Liver (tissue), 9 donors: ENCODE results near the gene SWAP70. TPM values are rescaled to one million over a fixed set of nuclear protein-coding genes. Genes with fewer than 3 reads are reported as not detected.

Experiments used
- DNase-seq: peaks from one replicate; pipeline ENCODE4 v3.0.0-alpha.2; 2017; ENCODE audit warnings: low spot score
- H3K27ac ChIP-seq, 2 donors: one replicate each; pipeline ENCODE4 v1.7.0; 2013; ENCODE audit warnings: inconsistent platforms in 2 of 2, low read length in 2 of 2, control low read depth in 1 of 2, low read depth in 1 of 2, mild to moderate bottlenecking in 1 of 2
- H3K27me3 ChIP-seq, 4 donors: one replicate each; pipeline versions ENCODE4 v1.6.1 to v1.7.0; 2013; ENCODE audit warnings: low read length in 3 of 4, inconsistent platforms in 1 of 4, mild to moderate bottlenecking in 1 of 4, moderate library complexity in 1 of 4; ENCODE audit not compliant: control insufficient read depth in 4 of 4, insufficient read depth in 4 of 4
- H3K36me3 ChIP-seq, 4 donors: one replicate each; pipeline versions ENCODE4 v1.6.1 to v1.7.0; 2013; ENCODE audit warnings: low read length in 3 of 4, mild to moderate bottlenecking in 3 of 4, low read depth in 1 of 4, moderate library complexity in 1 of 4; ENCODE audit not compliant: control insufficient read depth in 4 of 4, insufficient read depth in 3 of 4
- H3K4me1 ChIP-seq, 4 donors: one replicate each; pipeline versions ENCODE4 v1.6.1 to v1.7.0; 2013; ENCODE audit warnings: low read length in 3 of 4, mild to moderate bottlenecking in 3 of 4, moderate library complexity in 1 of 4; ENCODE audit not compliant: control insufficient read depth in 4 of 4, insufficient read depth in 4 of 4
- H3K4me3 ChIP-seq, 3 donors: one replicate each; pipeline versions ENCODE4 v1.6.1 to v1.7.0; 2013; ENCODE audit warnings: low read length in 3 of 3, control low read depth in 1 of 3, low read depth in 1 of 3, mild to moderate bottlenecking in 1 of 3
- H3K9ac ChIP-seq, 2 donors: one replicate each; pipeline ENCODE4 v1.7.0; 2013; ENCODE audit warnings: low read length in 2 of 2, mild to moderate bottlenecking in 2 of 2, moderate library complexity in 2 of 2, control low read depth in 1 of 2, low read depth in 1 of 2
- H3K9me3 ChIP-seq, 4 donors: one replicate each; pipeline versions ENCODE4 v1.6.1 to v1.7.0; 2013; ENCODE audit warnings: low read length in 3 of 4; ENCODE audit not compliant: control insufficient read depth in 4 of 4
- ATF3 ChIP-seq: IDR thresholded peaks from 2 replicates; pipeline ENCODE4 v1.6.1; 2016; ENCODE audit warnings: antibody characterized with exemption
- EGR1 ChIP-seq, 2 donors: IDR thresholded peaks; 2 replicates each; pipeline ENCODE4 v1.6.1; 2016 to 2018; ENCODE audit warnings: antibody characterized with exemption in 2 of 2, low read depth in 2 of 2
- FOXA1 ChIP-seq: IDR thresholded peaks from 2 replicates; pipeline ENCODE4 v1.6.1; 2016; ENCODE audit warnings: antibody characterized with exemption
- FOXA2 ChIP-seq: IDR thresholded peaks from 2 replicates; pipeline ENCODE4 v1.6.1; 2016; ENCODE audit warnings: antibody characterized with exemption
- GABPA ChIP-seq, 2 donors: IDR thresholded peaks in 1 of 2; conservative IDR thresholded peaks in 1 of 2; 2 replicates each; pipeline ENCODE4 v1.6.1; 2016; ENCODE audit warnings: antibody characterized with exemption in 2 of 2, mild to moderate bottlenecking in 1 of 2, moderate library complexity in 1 of 2
- HNF4A ChIP-seq, 2 donors: conservative IDR thresholded peaks; 2 replicates each; pipeline ENCODE4 v1.6.1; 2016; ENCODE audit warnings: antibody characterized with exemption in 2 of 2, mild to moderate bottlenecking in 2 of 2
- HNF4G ChIP-seq: IDR thresholded peaks from 2 replicates; pipeline ENCODE4 v1.6.1; 2016; ENCODE audit warnings: antibody characterized with exemption
- JUND ChIP-seq, 2 donors: IDR thresholded peaks; 2 replicates each; pipeline ENCODE4 v1.6.1; 2016; ENCODE audit warnings: antibody characterized with exemption in 2 of 2
- NR2F2 ChIP-seq: IDR thresholded peaks from 2 replicates; pipeline ENCODE4 v1.6.1; 2016; ENCODE audit warnings: antibody characterized with exemption
- RAD21 ChIP-seq, 2 donors: IDR thresholded peaks; 2 replicates each; pipeline ENCODE4 v1.6.1; 2016; ENCODE audit warnings: antibody characterized with exemption in 2 of 2, mild to moderate bottlenecking in 2 of 2
- RXRA ChIP-seq, 2 donors: IDR thresholded peaks; 2 replicates each; pipeline ENCODE4 v1.6.1; 2017 to 2018; ENCODE audit warnings: antibody characterized with exemption in 2 of 2, mild to moderate bottlenecking in 1 of 2
- SP1 ChIP-seq: IDR thresholded peaks from 2 replicates; pipeline ENCODE4 v1.6.1; 2018; ENCODE audit warnings: antibody characterized with exemption, mild to moderate bottlenecking
- TAF1 ChIP-seq: conservative IDR thresholded peaks from 2 replicates; pipeline ENCODE4 v1.6.1; 2016; ENCODE audit warnings: antibody characterized with exemption, mild to moderate bottlenecking
- YY1 ChIP-seq: IDR thresholded peaks from 2 replicates; pipeline ENCODE4 v1.6.1; 2016; ENCODE audit warnings: antibody characterized with exemption, mild to moderate bottlenecking
- ZBTB33 ChIP-seq: IDR thresholded peaks from 2 replicates; pipeline ENCODE4 v1.6.1; 2016; ENCODE audit warnings: antibody characterized with exemption
- WGBS: extraction: QIAGEN DNeasy Blood & Tissue Kit; methylation state at CpG from one replicate; pipeline ENCODE4 v1.1.7; 2013; 5-methylcytosine and 5-hydroxymethylcytosine counted together
- polyA plus RNA-seq, 2 donors: library from polyadenylated mRNA; stranded (reverse) in 1 of 2; unstranded in 1 of 2; fragments of 200-250 nt in 1 of 2; fragments of >200 nt in 1 of 2; fragmentation: Nextera tagmentation in 1 of 2; extraction: Ambion mirVana in 1 of 2; gene quantifications; one replicate each; pipeline versions ENCODE4 v1.2.1 to v1.2.3, GENCODE V29; 2013 to 2015
- total RNA-seq, 2 donors: library from RNA; depleted of rRNA; stranded (reverse); fragments of >200 nt; gene quantifications; one replicate each; pipeline ENCODE4 v1.2.3, GENCODE V29; 2014
- TF ChIP-seq, protein P1 (sequence below): fragments of 150-350 bp; IDR thresholded peaks from 2 replicates; pipeline ENCODE4 v1.5.1; 2017; ENCODE audit warnings: improper control_type of control experiment, low read depth, low read length; ENCODE audit not compliant: missing input control
- TF ChIP-seq, protein P2 (sequence below): IDR thresholded peaks from 2 replicates; pipeline ENCODE4 v1.6.1; 2016; ENCODE audit warnings: antibody characterized with exemption
- TF ChIP-seq, protein P3 (sequence below): IDR thresholded peaks from 2 replicates; pipeline ENCODE4 v1.6.1; 2016; ENCODE audit warnings: antibody characterized with exemption, mild to moderate bottlenecking
- donor health status: healthy.
- donor health status: healthy.
- donor health status: healthy.
- donor health status: healthy.
- donor health status: healthy.

Gene SWAP70
- total and polyA plus RNA-seq, 4 donors = 4.0 to 8.4 (median 5.8) TPM

- Histone ChIP-seq H3K36me3 (peaks cover 0 to 24% (median 20%) of the 10 kb centered on the region in 4 donors), H3K27me3 (no peaks in the 10 kb centered on the region), H3K27ac (no peak overlapping the region), H3K4me1 (peaks cover 0 to 8% (median 2%) of the 10 kb centered on the region in 4 donors), H3K9ac (no peak overlapping the region), H3K9me3 (no peaks in the 10 kb centered on the region), H3K4me3 (no peak overlapping the region)
- WGBS = 80% methylated on average over 2 of the region's 2 CpGs
- DNase-seq = no peak
- TF ChIP-seq NR2F2 = no peak
- no peak for TF ChIP-seq GABPA (IDR thresholded peaks at IDR 0.05 in 1 of 2, conservative IDR thresholded peaks at IDR 0.05 in 1 of 2)
These were observed 113.2 kb downstream of the SWAP70 start for GRCh38 chr11:9777066-9777465.

GRCh38 chr11:9777525-9777924, 113.6 kb downstream of the SWAP70 start:
- H3K27ac ChIP-seq = no peak overlapping the region
- TF ChIP-seq HNF4A (conservative IDR thresholded peaks at IDR 0.05) (no peak), YY1 (no peak), TAF1 (no peak), SP1 (no peak), HNF4G (no peak), NR2F2 (no peak), FOXA2 (no peak), ATF3 (no peak), EGR1 (IDR thresholded peaks at IDR 0.05; ENCODE audit: low read depth in 2 of 2) (no peak), JUND (IDR thresholded peaks at IDR 0.05) (no peak), RAD21 (IDR thresholded peaks at IDR 0.05) (no peak), ZBTB33 (no peak), GABPA (IDR thresholded peaks at IDR 0.05 in 1 of 2, conservative IDR thresholded peaks at IDR 0.05 in 1 of 2) (no peak), RXRA (IDR thresholded peaks at IDR 0.05) (no peak), FOXA1 (no peak)
- TF ChIP-seq, protein P1, sequence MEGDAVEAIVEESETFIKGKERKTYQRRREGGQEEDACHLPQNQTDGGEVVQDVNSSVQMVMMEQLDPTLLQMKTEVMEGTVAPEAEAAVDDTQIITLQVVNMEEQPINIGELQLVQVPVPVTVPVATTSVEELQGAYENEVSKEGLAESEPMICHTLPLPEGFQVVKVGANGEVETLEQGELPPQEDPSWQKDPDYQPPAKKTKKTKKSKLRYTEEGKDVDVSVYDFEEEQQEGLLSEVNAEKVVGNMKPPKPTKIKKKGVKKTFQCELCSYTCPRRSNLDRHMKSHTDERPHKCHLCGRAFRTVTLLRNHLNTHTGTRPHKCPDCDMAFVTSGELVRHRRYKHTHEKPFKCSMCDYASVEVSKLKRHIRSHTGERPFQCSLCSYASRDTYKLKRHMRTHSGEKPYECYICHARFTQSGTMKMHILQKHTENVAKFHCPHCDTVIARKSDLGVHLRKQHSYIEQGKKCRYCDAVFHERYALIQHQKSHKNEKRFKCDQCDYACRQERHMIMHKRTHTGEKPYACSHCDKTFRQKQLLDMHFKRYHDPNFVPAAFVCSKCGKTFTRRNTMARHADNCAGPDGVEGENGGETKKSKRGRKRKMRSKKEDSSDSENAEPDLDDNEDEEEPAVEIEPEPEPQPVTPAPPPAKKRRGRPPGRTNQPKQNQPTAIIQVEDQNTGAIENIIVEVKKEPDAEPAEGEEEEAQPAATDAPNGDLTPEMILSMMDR = no peak
- TF ChIP-seq, protein P2, sequence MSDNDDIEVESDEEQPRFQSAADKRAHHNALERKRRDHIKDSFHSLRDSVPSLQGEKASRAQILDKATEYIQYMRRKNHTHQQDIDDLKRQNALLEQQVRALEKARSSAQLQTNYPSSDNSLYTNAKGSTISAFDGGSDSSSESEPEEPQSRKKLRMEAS = no peak
- TF ChIP-seq, protein P3, sequence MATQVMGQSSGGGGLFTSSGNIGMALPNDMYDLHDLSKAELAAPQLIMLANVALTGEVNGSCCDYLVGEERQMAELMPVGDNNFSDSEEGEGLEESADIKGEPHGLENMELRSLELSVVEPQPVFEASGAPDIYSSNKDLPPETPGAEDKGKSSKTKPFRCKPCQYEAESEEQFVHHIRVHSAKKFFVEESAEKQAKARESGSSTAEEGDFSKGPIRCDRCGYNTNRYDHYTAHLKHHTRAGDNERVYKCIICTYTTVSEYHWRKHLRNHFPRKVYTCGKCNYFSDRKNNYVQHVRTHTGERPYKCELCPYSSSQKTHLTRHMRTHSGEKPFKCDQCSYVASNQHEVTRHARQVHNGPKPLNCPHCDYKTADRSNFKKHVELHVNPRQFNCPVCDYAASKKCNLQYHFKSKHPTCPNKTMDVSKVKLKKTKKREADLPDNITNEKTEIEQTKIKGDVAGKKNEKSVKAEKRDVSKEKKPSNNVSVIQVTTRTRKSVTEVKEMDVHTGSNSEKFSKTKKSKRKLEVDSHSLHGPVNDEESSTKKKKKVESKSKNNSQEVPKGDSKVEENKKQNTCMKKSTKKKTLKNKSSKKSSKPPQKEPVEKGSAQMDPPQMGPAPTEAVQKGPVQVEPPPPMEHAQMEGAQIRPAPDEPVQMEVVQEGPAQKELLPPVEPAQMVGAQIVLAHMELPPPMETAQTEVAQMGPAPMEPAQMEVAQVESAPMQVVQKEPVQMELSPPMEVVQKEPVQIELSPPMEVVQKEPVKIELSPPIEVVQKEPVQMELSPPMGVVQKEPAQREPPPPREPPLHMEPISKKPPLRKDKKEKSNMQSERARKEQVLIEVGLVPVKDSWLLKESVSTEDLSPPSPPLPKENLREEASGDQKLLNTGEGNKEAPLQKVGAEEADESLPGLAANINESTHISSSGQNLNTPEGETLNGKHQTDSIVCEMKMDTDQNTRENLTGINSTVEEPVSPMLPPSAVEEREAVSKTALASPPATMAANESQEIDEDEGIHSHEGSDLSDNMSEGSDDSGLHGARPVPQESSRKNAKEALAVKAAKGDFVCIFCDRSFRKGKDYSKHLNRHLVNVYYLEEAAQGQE = no peak
- H3K4me3 ChIP-seq = no peak overlapping the region
- H3K4me1 ChIP-seq = peaks cover 0 to 8% (median 2%) of the 10 kb centered on the region in 4 donors
- WGBS = 97% methylated on average over 5 of the region's 5 CpGs
- no peak overlapping the region for H3K9ac ChIP-seq
- no peaks in the 10 kb centered on the region for H3K9me3 ChIP-seq
- DNase-seq = no peak
- peaks cover 0 to 24% (median 20%) of the 10 kb centered on the region in 4 donors for H3K36me3 ChIP-seq
- no peaks in the 10 kb centered on the region for H3K27me3 ChIP-seq
